ENCODE data around the gene AJAP1.

The AJAP1 gene

GRCh38 chr1:4708840-4709507 is 54.6 kb downstream of the AJAP1 start:
- no peak for DNase-seq

GRCh38 chr1:4709641-4710040 is 55.2 kb downstream of the AJAP1 start:
- DNase-seq = no peak

GRCh38 chr1:4710592-4711415 is 56.4 kb downstream of the AJAP1 start:
- no peak for DNase-seq

GRCh38 chr1:4711416-4712275 is 57.2 kb downstream of the AJAP1 start:
- DNase-seq = no peak

GRCh38 chr1:4713669-4714068 is 59.3 kb downstream of the AJAP1 start:
- DNase-seq = no peak

GRCh38 chr1:4716406-4716805 is 62.0 kb downstream of the AJAP1 start:
- no peak for DNase-seq

- DNase-seq = no peak
Measured at GRCh38 chr1:4718071-4718470, 63.7 kb downstream of the AJAP1 start.

GRCh38 chr1:4723106-4723505 is 68.7 kb downstream of the AJAP1 start:
- DNase-seq = no peak

- no peak for DNase-seq
Measured at GRCh38 chr1:4724001-4724400, 69.6 kb downstream of the AJAP1 start.

GRCh38 chr1:4724695-4725250 is 70.4 kb downstream of the AJAP1 start:
- no peak for DNase-seq

- DNase-seq = no peak
Measured at GRCh38 chr1:4725416-4725815, 71.0 kb downstream of the AJAP1 start.

GRCh38 chr1:4726620-4727341 is 72.4 kb downstream of the AJAP1 start:
- DNase-seq = no peak

GRCh38 chr1:4728319-4729089 is 74.1 kb downstream of the AJAP1 start:
- DNase-seq = no peak

- DNase-seq = no peak
Measured at GRCh38 chr1:4729090-4729471, 74.7 kb downstream of the AJAP1 start.

GRCh38 chr1:4730078-4730477 is 75.7 kb downstream of the AJAP1 start:
- no peak for DNase-seq

- DNase-seq = no peak
Measured at GRCh38 chr1:4733446-4734177, 79.2 kb downstream of the AJAP1 start.

GRCh38 chr1:4734219-4734618 is 79.8 kb downstream of the AJAP1 start:
- DNase-seq = no peak

GRCh38 chr1:4734791-4735190 is 80.4 kb downstream of the AJAP1 start:
- no peak for DNase-seq

- peak; percentile 48 for DNase-seq
Measured at GRCh38 chr1:4736254-4736653, 81.8 kb downstream of the AJAP1 start.

GRCh38 chr1:4741876-4742423 is 87.5 kb downstream of the AJAP1 start:
- no peak for DNase-seq
